Epithelial cell of prostate (primary cell): Measurements from ENCODE around the gene RPE.
A peak's percentile ranks its signal among the peaks of the same experiment; 100 is the strongest.

Source experiments
- DNase-seq: peaks from one replicate; pipeline ENCODE4 v3.0.0-alpha.2; 2011; ENCODE audit warnings: low read depth, low spot score
- H3K27ac ChIP-seq: fragments of 450-650 bp; 2 replicates; pipeline ENCODE4 v1.5.1; 2017; ENCODE audit warnings: mild to moderate bottlenecking

Gene RPE

DNA sequence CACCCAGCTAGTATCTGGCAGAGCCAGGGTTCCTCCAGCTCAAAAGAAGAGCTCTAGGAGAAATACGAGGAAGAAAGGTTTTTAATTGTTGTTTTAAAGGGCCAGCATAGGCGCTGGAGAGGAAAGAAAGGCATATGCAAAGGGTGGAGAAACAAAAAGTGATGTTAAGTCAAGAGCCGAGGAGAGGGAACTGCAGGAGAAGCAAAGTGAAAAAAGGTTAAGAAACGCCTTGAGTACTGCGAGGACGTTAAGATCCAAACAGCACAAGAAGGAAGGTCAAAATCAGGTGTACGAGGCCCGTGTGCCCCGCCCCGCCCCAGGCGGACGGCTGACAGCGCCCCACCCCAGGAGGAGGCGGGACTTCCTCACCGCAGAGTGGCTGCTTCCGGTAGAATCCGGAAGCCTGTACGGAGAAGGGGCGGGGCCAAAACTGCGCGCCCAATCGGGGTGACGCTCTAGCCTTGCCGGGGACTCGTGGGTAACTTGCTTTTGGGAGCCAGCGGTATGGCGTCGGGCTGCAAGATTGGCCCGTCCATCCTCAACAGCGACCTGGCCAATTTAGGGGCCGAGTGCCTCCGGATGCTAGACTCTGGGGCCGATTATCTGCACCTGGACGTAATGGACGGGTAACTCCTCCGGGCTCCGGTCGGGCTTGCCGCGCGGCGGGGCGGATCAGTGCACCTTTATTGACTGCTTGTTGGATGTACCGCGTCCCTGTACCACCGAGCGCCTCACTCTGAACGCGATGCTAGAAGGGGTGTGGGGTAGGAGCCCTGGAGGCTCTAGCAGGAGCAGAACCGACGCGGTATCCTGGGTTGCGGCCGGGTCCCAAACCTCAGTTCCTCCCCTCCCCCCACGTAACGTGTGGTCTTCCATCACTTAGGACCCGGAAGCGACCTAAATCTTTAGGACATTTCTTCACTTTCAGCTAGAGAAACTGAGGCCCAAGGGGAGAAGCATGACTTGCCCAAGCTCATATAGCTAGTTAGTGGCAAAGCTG, at the start of gene RPE:
RPE (plus strand) TSS at position 481 of the 1,000 bp plus-strand sequence; CDS start at position 505, 24 bp downstream.
- peak within 1 kb of the TSS; percentile 43 for H3K27ac ChIP-seq
- peak; percentile 64 for DNase-seq

DNA sequence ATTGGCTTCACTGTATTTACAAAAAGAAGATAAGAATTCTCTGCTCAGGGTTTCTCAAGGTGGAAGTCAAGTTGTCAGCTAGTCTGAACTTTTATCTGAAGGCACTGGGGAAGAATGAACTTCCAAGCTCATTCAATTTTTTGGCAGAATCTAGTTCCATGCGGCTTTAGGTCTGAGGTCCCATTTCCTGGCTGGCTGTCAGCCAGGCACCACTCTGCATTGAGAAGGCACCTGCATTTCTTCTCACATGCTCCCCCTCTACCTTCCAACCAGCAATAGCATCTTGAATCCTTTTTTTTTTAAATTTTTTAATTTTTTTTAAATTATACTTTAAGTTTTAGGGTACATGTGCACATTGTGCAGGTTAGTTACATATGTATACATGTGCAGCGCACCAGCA, 46.2 kb upstream of the RPE start:
- no peak overlapping the region for H3K27ac ChIP-seq
- DNase-seq = no peak

DNA sequence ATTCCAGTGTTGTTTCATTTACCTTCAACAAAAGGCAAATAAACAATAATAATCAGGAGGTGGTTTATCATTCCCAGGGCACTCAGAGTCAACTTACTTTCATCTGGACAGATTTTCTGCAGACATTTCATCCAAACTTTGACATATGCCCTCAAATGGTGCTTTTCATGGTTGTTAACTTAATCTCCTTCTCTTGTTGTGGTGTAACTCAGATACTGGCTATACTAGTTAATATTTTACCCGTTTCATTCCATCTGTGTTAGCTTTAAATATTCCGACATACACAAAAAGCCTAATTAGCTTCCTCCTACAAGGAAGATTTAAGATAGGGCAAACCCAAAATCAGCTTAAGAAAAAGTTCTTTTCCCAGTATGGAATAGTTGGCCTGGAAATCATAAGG, 44.4 kb upstream of the RPE start:
- DNase-seq = no peak
- no peak overlapping the region for H3K27ac ChIP-seq

DNA sequence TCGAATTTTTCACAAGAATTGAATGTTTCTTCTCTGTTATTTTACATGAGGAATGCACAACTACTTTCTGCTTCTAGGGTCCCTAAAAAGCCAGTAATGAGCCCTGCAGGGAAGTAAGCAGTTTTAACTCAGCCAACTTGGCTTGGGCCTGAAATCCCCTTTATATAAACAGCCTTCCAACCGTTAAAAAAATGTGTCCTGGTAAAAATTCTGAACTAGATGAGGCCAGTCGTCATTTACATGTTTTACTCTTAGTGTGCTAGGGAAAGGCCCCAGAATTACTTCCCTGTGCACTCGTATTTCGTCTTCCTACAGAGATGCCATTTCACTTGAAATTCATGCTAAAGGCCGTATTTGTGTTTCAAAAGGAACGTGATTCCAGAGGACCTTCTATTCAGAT, 42.4 kb upstream of the RPE start:
- no peak for DNase-seq

DNA sequence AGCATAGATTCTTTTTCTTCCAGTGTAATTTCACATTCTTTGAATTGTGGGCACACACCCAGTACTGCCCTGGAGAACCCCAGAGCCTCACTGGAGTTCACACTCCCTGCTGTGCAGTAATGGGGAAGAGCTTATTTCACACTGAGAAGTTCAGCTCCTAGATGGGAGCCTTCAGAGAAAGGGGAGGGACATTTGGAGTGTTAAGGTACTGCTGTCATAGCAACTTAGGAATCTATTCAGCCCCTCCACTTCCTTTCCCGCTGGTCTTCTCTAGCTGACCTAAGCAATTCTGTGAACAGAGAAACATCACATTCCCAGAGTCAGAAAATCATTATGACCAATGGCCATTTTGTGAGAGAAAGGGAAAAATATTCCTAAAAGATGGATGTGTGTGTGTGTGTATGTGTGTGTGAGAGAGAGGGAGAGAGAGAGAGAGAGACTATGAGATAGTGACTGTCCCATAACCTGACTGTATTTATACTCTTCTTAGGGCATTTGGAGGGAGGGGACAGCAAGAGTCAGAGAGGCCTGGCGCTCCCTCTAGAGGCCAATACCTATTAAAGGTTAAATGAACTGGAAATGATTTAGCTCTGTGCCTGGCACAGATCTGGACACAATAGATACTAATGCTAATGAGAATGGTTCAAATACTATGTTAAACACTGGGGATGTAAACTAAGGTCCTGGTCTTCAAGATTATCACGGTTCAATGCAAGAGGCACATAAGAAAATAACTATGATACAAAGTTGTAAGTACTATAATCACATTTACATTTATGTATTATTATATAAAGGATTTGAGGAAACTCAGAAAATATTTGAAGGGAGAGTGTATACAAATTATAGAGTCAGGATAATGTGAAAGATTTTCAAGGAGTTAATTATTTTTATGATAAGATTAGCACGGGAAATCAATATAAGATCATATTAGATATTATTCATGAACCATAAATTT, 41.5 kb upstream of the RPE start:
- no peak for DNase-seq
- no peak overlapping the region for H3K27ac ChIP-seq

More for the DNA sequence above, 42.4 kb upstream of the RPE start:
- H3K27ac ChIP-seq = no peak overlapping the region

DNA sequence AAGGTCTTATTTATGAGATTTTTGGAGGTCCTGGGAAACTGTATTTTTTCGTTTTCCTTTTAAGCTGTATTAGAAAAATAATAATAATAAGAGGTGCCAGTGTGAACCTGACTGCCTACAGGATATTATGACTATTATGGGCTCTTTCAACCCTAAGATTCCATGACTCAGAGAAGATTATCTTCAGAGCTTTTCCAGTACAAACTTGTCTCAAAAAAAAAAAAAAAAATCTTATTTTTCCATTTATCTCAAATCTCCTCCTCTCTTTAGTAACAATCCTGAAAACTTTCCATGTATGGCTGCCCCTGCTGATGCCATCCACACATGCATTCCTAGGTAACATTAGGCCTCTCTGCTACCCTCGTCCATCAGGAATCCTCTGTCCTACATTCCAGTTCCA, 36.7 kb upstream of the RPE start:
- DNase-seq = no peak

DNA sequence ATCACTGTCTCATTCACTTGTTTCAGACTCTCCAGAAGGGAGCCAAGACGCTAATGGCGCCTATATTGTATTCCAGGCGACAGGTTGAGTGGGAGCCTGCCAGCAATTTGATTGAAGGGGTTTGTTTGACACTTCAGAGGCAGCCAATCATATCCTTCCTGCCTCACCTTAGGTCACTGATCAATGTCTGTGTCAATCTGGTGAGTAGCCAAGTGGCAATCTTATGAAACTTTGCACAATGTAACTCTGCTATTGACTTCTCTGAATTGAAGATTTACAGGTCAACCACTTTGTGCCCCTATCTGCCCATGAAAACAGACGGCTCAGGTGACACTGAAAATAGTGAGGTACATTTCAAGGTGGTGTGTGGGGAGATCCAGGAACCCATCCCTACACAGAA, 32.7 kb upstream of the RPE start:
- no peak for DNase-seq

More for the DNA sequence above, 36.7 kb upstream of the RPE start:
- no peak overlapping the region for H3K27ac ChIP-seq

DNA sequence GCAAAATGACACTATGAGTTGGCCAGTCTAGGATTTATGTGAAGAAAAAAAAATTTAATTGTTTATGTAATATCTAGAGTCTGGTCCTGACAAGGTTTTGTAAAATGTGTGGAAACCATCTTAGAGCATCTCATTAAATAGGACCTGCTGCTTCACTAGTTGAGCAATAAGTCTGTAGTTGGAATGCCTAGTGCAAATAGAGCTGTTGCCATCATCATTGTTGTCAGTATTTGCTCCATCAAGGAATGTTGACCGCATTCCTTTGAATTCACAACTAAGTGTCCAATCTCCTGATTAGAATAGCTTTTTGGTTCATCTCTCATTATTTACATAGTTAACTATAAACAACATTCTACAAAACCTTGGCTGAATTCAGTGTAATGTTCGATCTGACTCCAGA, 32.2 kb upstream of the RPE start:
- H3K27ac ChIP-seq = no peak overlapping the region
- DNase-seq = no peak

More for the DNA sequence above, 32.7 kb upstream of the RPE start:
- no peak overlapping the region for H3K27ac ChIP-seq

DNA sequence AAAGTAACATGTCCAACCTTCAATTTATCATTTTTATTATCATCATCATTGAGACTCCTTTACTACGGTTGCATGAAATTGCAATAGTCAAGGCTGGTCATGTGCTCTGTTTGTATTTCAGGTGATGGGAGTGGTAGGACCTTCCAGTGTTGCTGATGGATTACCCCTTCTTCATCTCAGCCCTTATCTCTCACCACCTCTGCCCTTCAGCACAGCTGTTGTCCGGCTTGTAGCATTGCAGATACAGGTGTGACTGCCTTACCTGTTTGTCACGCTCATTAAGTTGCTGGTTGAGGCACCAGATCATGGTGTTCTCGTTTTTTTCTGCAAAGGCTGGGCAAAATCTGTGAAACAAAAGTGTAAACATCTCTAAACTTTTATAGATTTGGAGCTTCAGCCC, 31.7 kb upstream of the RPE start:
- no peak for DNase-seq
- H3K27ac ChIP-seq = no peak overlapping the region

DNA sequence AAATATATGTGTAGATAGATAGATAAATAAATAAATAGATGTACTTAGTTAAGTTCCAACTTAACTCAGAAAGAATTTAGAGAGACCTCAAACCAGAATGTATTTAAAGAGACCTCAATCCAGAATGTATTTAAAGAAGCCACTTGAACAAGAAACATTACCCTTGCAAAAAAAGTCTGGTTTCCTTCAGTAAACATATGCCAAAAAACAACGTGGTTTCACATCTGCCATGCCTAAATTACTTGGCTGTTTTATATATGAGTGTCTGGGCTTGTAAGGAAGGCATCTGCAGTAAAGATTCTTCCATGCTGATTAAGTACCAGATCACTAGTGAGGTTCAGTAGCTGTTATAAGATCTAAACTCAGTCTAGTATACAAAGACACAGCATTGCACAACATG, 29.1 kb upstream of the RPE start:
- no peak for DNase-seq
- H3K27ac ChIP-seq = no peak overlapping the region

DNA sequence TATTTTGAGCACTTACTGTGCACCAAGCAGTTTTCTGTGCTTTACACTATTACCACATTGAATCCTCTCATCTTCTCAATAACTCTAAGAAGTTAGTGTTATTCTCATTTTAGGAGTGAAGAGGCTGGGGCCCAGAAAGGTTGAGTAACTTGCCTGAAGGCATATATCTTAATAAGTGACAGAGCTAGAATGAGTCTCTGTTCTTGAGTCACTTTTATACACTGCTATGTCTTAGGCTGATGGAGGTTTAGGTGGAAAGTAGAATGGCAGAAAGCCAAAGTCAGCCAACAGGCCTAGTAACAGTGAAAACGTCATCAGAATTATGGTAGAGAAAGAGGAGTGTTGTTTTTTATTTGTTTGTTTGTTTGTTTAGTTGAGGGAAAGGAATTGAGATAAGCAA, 27.9 kb upstream of the RPE start:
- DNase-seq = peak; percentile 43

DNA sequence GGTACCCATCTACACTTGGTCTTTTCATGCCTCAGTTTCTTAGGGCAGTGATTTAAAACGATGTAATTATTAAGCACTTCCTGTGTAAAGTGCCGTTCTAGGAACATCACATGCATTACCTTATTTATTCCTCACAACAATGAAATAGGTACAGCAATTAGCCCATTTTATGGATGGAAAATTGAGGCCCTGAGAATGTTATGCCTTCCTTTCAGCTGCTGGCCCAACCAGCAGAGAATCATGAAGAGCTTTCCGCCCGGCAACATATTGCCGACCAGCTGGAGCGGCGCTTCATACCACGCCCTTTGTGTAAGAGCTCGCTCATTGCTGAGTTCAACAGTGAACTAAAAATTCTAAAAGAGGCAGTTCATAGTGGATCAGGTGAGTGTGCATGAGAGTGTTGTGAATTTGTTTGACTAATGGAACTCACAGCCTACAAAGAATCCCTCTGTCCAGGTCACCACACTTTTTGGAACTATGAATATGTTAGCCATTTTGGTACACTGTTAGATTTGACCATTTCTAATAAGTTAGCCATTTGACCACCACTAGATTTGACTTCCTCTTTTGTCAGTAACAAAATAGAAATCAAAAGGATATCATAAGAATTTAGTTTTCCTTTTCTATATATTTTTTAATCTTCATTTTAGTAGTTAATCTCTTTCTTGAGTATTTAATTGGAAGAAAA, 25.6 kb upstream of the RPE start:
- no peak overlapping the region for H3K27ac ChIP-seq
- no peak for DNase-seq

More for the DNA sequence above, 27.9 kb upstream of the RPE start:
- H3K27ac ChIP-seq = no peak overlapping the region

DNA sequence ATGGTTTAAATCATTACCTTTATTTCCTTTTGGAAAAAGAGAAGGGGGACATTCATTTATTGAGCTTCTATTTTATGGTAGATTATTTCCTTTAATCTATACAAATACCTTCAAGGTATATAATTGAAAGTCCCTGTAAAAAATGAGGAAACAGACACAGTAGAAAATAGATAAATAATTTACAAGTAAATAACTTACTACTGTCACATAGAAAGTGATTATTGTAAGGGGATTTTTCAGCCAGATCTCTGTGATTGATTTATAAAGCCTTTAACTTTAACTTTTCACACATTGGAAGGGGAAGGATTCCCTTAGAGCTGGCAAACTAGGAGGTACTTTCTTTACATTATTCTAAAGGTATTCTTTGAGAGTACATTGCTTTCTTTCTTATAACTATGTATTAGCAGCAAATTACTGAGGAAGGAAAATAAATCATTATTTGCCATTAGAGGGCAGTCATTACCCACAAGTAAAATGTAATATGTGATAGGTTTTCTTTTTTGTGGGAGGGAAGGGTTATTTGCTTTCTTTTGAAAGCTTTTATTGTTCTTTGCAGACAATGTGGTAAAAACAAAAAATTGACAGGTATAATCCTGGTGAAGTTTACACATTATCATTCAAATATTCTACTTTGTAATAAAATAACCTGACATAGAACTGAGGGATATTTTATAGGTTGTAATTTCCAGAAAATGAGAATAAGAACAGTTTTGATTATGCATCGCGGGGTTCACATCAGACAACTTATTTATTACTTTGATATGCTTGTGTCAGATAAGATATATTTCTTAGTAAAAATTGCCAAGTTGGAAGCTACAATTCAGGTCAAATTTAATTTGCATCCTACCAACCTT, 24.8 kb upstream of the RPE start:
- DNase-seq = no peak
- no peak overlapping the region for H3K27ac ChIP-seq

DNA sequence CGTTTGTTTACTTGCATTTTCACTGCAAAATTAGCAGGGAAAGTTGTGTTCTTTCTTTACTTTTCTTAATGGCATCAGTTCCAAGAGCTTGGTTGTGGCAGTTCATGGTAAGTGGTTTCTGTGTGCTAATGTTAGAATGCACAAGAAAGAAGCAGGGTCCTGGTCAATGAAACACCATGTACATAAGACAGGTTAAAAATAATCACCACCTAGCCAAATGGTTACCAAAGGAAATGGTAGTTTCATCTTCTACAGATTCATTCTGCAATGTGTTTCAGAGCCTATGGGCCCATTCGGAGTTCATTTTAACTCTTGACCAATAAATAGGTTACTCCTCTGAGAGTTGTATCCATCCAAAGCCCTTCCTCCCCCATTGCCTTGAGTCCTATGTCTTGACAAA, 18.1 kb upstream of the RPE start:
- no peak for DNase-seq
- H3K27ac ChIP-seq = no peak overlapping the region

DNA sequence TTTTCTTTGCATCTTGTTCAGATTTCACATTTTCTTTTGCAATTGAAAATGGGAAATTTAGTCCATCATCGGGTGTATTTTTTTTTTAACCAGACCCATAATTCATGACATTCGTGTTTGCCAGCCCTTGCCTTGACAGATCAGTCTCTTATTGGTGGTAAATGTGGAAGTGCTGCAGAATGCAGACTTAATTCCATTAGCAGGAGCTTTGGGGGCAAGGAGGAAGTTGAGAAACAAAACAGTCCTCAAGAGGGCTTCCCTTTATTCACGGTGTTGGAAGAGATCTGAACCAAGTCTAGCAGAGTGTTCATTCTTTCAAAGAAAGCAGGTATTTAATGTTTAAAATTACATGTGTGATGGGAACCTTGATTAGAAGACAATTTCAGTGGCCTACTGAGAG, 16.6 kb upstream of the RPE start:
- no peak for DNase-seq
- H3K27ac ChIP-seq = no peak overlapping the region

DNA sequence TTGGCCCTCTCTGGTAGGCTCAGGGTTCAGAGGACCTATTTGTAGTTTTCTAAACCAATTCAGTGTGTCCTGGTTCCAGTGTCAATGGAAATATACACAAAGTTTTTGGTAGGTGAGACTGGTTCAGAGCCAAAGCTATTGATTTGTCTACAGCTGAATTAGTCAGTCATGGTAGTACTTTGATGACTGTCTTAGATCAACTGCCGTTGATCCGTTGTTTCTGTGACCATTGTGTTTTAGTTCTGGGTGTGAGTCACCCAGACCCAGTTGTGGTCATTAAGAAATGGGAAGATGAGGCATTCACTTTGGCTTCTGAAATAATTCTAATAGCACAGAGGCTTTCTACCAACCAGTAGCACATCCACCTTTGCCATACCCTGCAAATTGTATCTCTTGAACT, 16.0 kb upstream of the RPE start:
- no peak for DNase-seq
- no peak overlapping the region for H3K27ac ChIP-seq

DNA sequence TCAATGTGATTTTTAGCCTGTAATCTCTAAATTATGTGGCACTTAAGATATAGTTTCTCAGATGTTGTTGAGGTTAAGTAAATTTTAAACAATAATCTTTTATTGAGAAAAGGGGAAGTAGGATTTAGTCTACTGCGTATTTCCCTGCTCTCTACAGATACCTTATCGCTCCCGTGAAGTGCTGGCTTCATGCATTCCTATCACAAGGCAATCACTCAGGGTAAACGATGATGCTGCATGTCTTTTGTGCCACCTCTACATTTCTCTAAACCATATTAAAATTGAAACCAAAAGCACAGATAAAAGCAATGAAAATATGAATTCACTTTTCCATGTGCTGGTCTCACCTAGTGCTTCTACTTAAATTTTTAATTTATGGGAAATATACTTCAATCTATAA, 14.4 kb upstream of the RPE start:
- DNase-seq = no peak

DNA sequence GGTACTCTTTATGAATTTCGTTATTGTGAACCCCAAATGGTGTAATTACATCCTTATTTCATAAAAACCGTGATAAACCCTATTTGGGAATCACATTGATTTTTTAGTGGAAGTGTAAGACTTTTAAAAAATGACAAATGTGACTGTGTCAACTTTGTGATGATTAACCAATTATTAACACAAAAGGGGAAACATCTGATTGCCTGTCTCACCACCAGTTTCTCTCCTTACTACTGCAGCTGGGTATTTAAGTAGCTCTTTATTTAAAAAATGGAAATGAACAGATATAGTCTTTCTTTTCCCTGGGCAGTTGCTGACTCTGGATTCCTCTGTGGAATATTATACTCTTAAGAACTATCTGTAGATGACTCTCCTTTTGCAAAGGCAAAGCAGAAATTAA, 11.6 kb upstream of the RPE start:
- no peak overlapping the region for H3K27ac ChIP-seq

More for the DNA sequence above, 14.4 kb upstream of the RPE start:
- H3K27ac ChIP-seq = no peak overlapping the region

DNA sequence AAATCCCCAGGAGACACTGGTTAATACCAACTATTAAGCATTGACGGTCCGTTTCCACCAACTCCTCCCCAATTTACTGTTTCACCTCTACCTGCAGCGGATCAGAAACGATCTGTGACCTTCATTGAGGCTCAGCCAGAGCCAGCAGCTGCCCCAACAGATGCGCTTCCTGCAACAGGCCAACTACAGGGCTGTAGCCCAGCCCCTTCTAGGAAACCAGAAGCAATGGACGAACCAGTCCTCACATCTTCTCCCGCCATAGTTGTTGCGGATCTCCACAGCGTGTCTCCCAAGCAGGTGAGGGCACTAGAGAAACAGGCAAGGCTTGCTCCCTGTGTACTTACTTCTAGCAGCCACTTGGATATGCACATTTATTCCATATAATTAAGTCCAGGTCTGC, 8.5 kb upstream of the RPE start:
- DNase-seq = no peak
- no peak overlapping the region for H3K27ac ChIP-seq

More for the DNA sequence above, 11.6 kb upstream of the RPE start:
- no peak for DNase-seq
